Uterus (tissue), 2 donors: Measurements from ENCODE around the gene LMX1A.

Experiments
- POLR2A ChIP-seq, 2 donors: fragments of 450-650 bp; IDR thresholded peaks; one replicate each; pipeline ENCODE4 v1.6.1; 2016; ENCODE audit warnings: antibody characterized with exemption in 2 of 2, mild to moderate bottlenecking in 1 of 2, moderate library complexity in 1 of 2
- TF ChIP-seq, protein P1 (sequence below), 4 experiments: fragments of 200-600 bp in 2 of 4; fragments of 450-650 bp in 2 of 4; sonication (generic) in 2 of 4; IDR thresholded peaks; one replicate each; pipeline ENCODE4 v1.5.1; 2016 to 2019; ENCODE audit warnings: antibody characterized with exemption in 4 of 4, mild to moderate bottlenecking in 2 of 4, moderate library complexity in 1 of 4

DNA sequence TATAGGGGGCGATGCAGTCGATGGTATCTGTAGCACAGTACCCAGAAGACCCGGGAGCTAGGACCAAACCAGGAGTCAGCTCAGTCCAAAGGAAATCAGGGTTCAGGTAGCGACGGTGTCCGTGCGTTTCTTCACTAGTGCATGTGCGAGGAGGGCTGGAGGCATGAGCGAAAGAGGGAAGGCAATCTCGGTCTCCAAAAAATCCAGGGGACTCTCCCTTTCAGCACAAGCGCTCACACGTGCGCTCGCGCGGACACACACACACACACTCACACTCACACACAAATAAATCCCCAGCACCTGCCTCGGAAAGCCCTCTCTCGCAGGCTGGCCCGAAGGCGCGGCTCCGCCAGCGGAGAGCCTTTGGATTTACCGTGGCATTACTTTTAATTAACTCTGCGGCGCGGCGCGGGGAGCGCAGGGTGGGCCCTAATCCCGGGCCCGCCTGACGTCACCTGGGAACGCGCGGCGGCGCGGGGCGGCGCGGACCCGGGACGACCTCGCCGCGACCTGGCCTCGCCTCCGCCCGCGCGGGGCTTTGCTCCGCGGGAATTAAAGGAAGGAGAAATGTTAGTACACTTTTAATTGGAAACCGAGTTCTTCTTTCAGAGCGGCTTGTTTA, 121.2 kb downstream of the LMX1A start:
- TF ChIP-seq, protein P1, sequence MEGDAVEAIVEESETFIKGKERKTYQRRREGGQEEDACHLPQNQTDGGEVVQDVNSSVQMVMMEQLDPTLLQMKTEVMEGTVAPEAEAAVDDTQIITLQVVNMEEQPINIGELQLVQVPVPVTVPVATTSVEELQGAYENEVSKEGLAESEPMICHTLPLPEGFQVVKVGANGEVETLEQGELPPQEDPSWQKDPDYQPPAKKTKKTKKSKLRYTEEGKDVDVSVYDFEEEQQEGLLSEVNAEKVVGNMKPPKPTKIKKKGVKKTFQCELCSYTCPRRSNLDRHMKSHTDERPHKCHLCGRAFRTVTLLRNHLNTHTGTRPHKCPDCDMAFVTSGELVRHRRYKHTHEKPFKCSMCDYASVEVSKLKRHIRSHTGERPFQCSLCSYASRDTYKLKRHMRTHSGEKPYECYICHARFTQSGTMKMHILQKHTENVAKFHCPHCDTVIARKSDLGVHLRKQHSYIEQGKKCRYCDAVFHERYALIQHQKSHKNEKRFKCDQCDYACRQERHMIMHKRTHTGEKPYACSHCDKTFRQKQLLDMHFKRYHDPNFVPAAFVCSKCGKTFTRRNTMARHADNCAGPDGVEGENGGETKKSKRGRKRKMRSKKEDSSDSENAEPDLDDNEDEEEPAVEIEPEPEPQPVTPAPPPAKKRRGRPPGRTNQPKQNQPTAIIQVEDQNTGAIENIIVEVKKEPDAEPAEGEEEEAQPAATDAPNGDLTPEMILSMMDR (IDR thresholded peaks at IDR 0.05) = no peak
- TF ChIP-seq POLR2A (IDR thresholded peaks at IDR 0.05) = no peak
